Skeletal muscle tissue (tissue), 4 donors: Measurements from ENCODE around the gene ATXN1L. TPM values are rescaled to one million over a fixed set of nuclear protein-coding genes. Genes with fewer than 3 reads are reported as not detected.

Source experiments
- H3K27ac ChIP-seq: one replicate; pipeline ENCODE4 v1.7.0; 2013; ENCODE audit warnings: mild to moderate bottlenecking, low read depth, low read length, inconsistent platforms
- H3K27me3 ChIP-seq, 3 donors: one replicate each; pipeline ENCODE4 v1.7.0; 2013; ENCODE audit warnings: low read length in 3 of 3; ENCODE audit not compliant: control insufficient read depth in 3 of 3, insufficient read depth in 3 of 3
- H3K36me3 ChIP-seq, 3 donors: one replicate each; pipeline ENCODE4 v1.7.0; 2013; ENCODE audit warnings: low read length in 3 of 3; ENCODE audit not compliant: control insufficient read depth in 3 of 3, insufficient read depth in 3 of 3
- H3K4me1 ChIP-seq, 3 donors: one replicate each; pipeline ENCODE4 v1.7.0; 2013; ENCODE audit warnings: low read length in 3 of 3, mild to moderate bottlenecking in 3 of 3; ENCODE audit not compliant: control insufficient read depth in 3 of 3, insufficient read depth in 3 of 3
- H3K4me3 ChIP-seq, 3 donors: one replicate each; pipeline ENCODE4 v1.7.0; 2013; ENCODE audit warnings: low read length in 3 of 3
- H3K9ac ChIP-seq, 3 donors: one replicate each; pipeline ENCODE4 v1.7.0; 2013; ENCODE audit warnings: low read length in 3 of 3, mild to moderate bottlenecking in 3 of 3, moderate library complexity in 2 of 3, low read depth in 1 of 3
- H3K9me3 ChIP-seq, 3 donors: one replicate each; pipeline ENCODE4 v1.7.0; 2013; ENCODE audit warnings: low read length in 3 of 3; ENCODE audit not compliant: control insufficient read depth in 3 of 3
- total RNA-seq: library from RNA; depleted of rRNA; stranded (reverse); fragments of >200 nt; gene quantifications from one replicate; pipeline ENCODE4 v1.2.3, GENCODE V29; 2014
- donor health status: Osteomylitis.

ATXN1L gene
- total RNA-seq, 1 donor from 2014 or later, result 12.0 TPM

GRCh38 chr16:71883849-71884638 is 38.3 kb downstream of the ATXN1L start, which contains the start of gene ZNF821:
TSS of gene ZNF821 (minus strand) at chr16:71884182. CDS start at chr16:71879946, 4,236 bp downstream.
- no peaks in the 10 kb centered on the region for H3K9me3 ChIP-seq
- peak within 1 kb of the TSS; percentile 89 for H3K27ac ChIP-seq
- no peaks in the 10 kb centered on the region for H3K27me3 ChIP-seq
- H3K4me3 ChIP-seq, result peak within 1 kb of the TSS; percentile 88 to 92 (median 88)
- H3K4me1 ChIP-seq, result peaks cover 10 to 15% (median 14%) of the 10 kb centered on the region in 3 donors
- peaks cover 0 to 12% (median 10%) of the 10 kb centered on the region in 3 donors for H3K36me3 ChIP-seq
- peak within 1 kb of the TSS; percentile 92 to 93 (median 92) for H3K9ac ChIP-seq

DNA sequence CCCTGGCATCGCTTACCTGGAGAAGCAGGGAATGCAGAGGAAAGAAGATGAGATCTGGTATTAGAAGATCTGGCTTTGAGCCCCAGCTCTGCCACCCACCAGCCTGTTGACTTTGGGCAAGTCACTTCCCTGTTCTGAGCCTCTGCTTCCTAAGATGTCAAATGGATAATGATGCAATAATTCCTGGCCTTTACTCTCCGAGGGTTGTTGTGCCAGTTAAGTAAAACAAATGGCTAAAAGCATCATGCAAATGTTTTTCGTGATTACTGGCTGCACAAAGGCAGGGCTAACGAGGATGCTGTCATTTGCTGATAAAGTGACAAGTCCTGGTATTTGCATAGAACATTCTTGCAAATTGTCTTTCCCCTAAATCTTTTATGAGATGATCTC is 39.5 kb downstream of the ATXN1L start:
- no peak overlapping the region for H3K4me3 ChIP-seq
- no peak overlapping the region for H3K27ac ChIP-seq
- H3K36me3 ChIP-seq, result peaks cover 0 to 6% (median 6%) of the 10 kb centered on the region in 3 donors
- H3K9ac ChIP-seq, result no peak overlapping the region
- peaks cover 10 to 15% (median 14%) of the 10 kb centered on the region in 3 donors for H3K4me1 ChIP-seq
- H3K9me3 ChIP-seq, result no peaks in the 10 kb centered on the region
- H3K27me3 ChIP-seq, result no peaks in the 10 kb centered on the region

- H3K27me3 ChIP-seq, result no peaks in the 10 kb centered on the region
- H3K9ac ChIP-seq, result no peak overlapping the region
- no peaks in the 10 kb centered on the region for H3K36me3 ChIP-seq
- H3K27ac ChIP-seq, result no peak overlapping the region
- H3K4me1 ChIP-seq, result peaks cover 3 to 8% (median 6%) of the 10 kb centered on the region in 3 donors
- H3K9me3 ChIP-seq, result no peaks in the 10 kb centered on the region
- H3K4me3 ChIP-seq, result no peak overlapping the region
These were observed 43.4 kb downstream of the ATXN1L start for GRCh38 chr16:71889147-71889546.

GRCh38 chr16:71893888-71894228 is 48.1 kb downstream of the ATXN1L start:
- H3K4me3 ChIP-seq, result peak overlapping the region; percentile 90 to 95 (median 94)
- H3K36me3 ChIP-seq, result no peaks in the 10 kb centered on the region
- no peaks in the 10 kb centered on the region for H3K27me3 ChIP-seq
- H3K27ac ChIP-seq, result peak overlapping the region; percentile 100
- peak overlapping the region; percentile 98 to 99 (median 99) for H3K9ac ChIP-seq
- peaks cover 8 to 22% (median 10%) of the 10 kb centered on the region in 3 donors for H3K4me1 ChIP-seq
- no peaks in the 10 kb centered on the region for H3K9me3 ChIP-seq

GRCh38 chr16:71894229-71894920 is 48.6 kb downstream of the ATXN1L start:
- peak overlapping the region; percentile 100 for H3K27ac ChIP-seq
- H3K9ac ChIP-seq, result peak overlapping the region; percentile 98 to 99 (median 99)
- peaks cover 8 to 22% (median 10%) of the 10 kb centered on the region in 3 donors for H3K4me1 ChIP-seq
- H3K4me3 ChIP-seq, result peak overlapping the region; percentile 90 to 95 (median 94)
- H3K36me3 ChIP-seq, result no peaks in the 10 kb centered on the region
- H3K27me3 ChIP-seq, result no peaks in the 10 kb centered on the region
- H3K9me3 ChIP-seq, result no peaks in the 10 kb centered on the region

- Histone ChIP-seq H3K36me3 (no peaks in the 10 kb centered on the region), H3K27me3 (no peaks in the 10 kb centered on the region), H3K9me3 (no peaks in the 10 kb centered on the region), H3K27ac (peak within 1 kb of the TSS; percentile 100), H3K4me1 (peaks cover 10 to 22% (median 11%) of the 10 kb centered on the region in 3 donors), H3K9ac (peak within 1 kb of the TSS; percentile 98 to 99 (median 99)), H3K4me3 (peak within 1 kb of the TSS; percentile 90 to 96 (median 94))
These were observed 49.3 kb downstream of the ATXN1L start, which contains the start of gene IST1 for GRCh38 chr16:71894921-71895678. TSS of gene IST1 (plus strand) at chr16:71895531. CDS start at chr16:71915641, 20,110 bp downstream.

GRCh38 chr16:71895679-71896365 is 50.0 kb downstream of the ATXN1L start:
- H3K4me3 ChIP-seq, result peak overlapping the region; percentile 90 to 96 (median 94)
- H3K9ac ChIP-seq, result peak overlapping the region; percentile 98 to 99 (median 98)
- H3K27me3 ChIP-seq, result no peaks in the 10 kb centered on the region
- H3K9me3 ChIP-seq, result no peaks in the 10 kb centered on the region
- H3K4me1 ChIP-seq, result peaks cover 13 to 24% (median 17%) of the 10 kb centered on the region in 3 donors
- no peaks in the 10 kb centered on the region for H3K36me3 ChIP-seq
- peak overlapping the region; percentile 100 for H3K27ac ChIP-seq

DNA sequence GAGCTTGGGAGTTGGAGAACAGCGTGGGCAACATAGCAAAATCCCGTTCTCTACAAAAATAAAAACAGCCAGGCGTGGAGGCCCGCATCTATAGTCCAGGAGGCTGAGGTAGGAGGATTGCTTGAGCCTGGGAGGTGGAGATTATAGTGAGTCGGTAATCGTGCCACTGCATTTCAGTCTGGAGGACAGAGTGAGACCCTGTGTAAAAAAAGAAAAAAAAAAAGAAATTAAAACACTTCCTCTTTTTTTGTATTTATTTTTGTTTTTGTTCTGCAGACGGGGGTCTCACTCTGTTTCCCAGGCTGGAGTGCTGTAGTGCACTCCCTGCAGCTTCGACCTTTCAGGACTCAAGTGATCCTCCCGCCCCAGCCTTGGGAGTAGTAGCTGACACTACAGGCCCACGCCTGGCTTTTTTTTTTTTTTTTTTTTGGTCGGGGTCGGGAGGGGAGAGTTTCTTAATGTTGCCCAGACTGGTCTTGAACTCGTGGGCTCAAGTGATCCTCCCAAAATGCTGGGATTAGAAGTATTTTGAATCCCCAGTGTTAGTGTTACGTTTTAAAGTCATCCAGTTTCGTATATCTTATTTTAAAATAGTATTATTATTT is 51.1 kb downstream of the ATXN1L start:
- no peaks in the 10 kb centered on the region for H3K9me3 ChIP-seq
- peak overlapping the region; percentile 98 to 99 (median 98) for H3K9ac ChIP-seq
- H3K36me3 ChIP-seq, result no peaks in the 10 kb centered on the region
- no peaks in the 10 kb centered on the region for H3K27me3 ChIP-seq
- peaks cover 13 to 24% (median 17%) of the 10 kb centered on the region in 3 donors for H3K4me1 ChIP-seq
- peak overlapping the region; percentile 90 to 96 (median 94) for H3K4me3 ChIP-seq
- no peak overlapping the region for H3K27ac ChIP-seq

GRCh38 chr16:71899171-71899570 is 53.4 kb downstream of the ATXN1L start:
- H3K9me3 ChIP-seq, result no peaks in the 10 kb centered on the region
- H3K36me3 ChIP-seq, result no peaks in the 10 kb centered on the region
- H3K9ac ChIP-seq, result no peak overlapping the region
- H3K27me3 ChIP-seq, result no peaks in the 10 kb centered on the region
- no peak overlapping the region for H3K27ac ChIP-seq
- H3K4me3 ChIP-seq, result no peak overlapping the region
- H3K4me1 ChIP-seq, result peaks cover 11 to 20% (median 17%) of the 10 kb centered on the region in 3 donors
